Gastroesophageal sphincter (tissue), 3 donors: ENCODE results near the gene CEP104.

ENCODE experiments used
- EP300 ChIP-seq: sonication (generic); formaldehyde crosslinking; IDR thresholded peaks from one replicate; pipeline ENCODE4 v1.6.1; 2017; ENCODE audit warnings: antibody characterized with exemption, mild to moderate bottlenecking
- POLR2A ChIP-seq, 2 donors: fragments of 450-650 bp; IDR thresholded peaks; one replicate each; pipeline ENCODE4 v1.6.1; 2017; ENCODE audit warnings: antibody characterized with exemption in 2 of 2, mild to moderate bottlenecking in 2 of 2, moderate library complexity in 1 of 2
- POLR2AphosphoS5 ChIP-seq: sonication (generic); formaldehyde crosslinking; IDR thresholded peaks from one replicate; pipeline ENCODE4 v1.6.1; 2017; ENCODE audit warnings: antibody characterized with exemption
- TF ChIP-seq, protein P1 (sequence below), 4 experiments: fragments of 200-600 bp in 2 of 4; fragments of 450-650 bp in 2 of 4; sonication (generic) in 1 of 4; IDR thresholded peaks; one replicate each; pipeline ENCODE4 v1.5.1; 2017 to 2019; ENCODE audit warnings: antibody characterized with exemption in 4 of 4, mild to moderate bottlenecking in 2 of 4, moderate library complexity in 2 of 4

DNA sequence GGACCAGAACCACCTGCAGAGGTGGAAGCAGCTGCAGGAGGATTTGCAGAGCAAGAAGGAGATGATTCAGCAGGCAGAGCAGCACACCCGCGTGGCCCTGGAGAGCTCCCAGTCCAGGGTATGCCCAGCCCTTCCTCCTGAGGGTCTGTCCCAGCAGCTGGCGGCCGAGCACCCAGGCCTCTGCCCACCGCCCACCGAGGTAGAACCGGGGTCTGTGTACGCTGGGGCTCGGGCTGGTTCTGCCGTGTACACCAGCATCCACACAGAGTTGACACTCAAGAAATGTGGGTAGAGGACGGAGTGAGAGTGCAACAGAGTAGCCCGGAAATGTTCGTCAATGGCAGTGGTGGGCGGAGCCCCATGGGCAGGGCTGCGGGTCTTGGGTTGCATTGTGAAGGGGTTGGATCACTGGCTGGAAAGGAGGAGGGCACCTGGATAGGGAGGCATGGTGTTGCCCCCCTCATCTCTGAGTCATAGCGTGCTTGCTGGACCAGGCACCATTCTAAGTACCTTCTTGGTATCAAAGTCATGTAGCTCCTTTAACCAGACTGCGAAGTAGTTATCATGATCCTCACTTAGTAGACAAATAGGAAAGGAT, 89.6 kb downstream of the CEP104 start:
- TF ChIP-seq, protein P1, sequence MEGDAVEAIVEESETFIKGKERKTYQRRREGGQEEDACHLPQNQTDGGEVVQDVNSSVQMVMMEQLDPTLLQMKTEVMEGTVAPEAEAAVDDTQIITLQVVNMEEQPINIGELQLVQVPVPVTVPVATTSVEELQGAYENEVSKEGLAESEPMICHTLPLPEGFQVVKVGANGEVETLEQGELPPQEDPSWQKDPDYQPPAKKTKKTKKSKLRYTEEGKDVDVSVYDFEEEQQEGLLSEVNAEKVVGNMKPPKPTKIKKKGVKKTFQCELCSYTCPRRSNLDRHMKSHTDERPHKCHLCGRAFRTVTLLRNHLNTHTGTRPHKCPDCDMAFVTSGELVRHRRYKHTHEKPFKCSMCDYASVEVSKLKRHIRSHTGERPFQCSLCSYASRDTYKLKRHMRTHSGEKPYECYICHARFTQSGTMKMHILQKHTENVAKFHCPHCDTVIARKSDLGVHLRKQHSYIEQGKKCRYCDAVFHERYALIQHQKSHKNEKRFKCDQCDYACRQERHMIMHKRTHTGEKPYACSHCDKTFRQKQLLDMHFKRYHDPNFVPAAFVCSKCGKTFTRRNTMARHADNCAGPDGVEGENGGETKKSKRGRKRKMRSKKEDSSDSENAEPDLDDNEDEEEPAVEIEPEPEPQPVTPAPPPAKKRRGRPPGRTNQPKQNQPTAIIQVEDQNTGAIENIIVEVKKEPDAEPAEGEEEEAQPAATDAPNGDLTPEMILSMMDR (IDR thresholded peaks at IDR 0.05) = no peak
- TF ChIP-seq POLR2AphosphoS5 (no peak), POLR2A (IDR thresholded peaks at IDR 0.05) (no peak), EP300 (no peak)
